DMS 273 (cell line): ENCODE data around the gene MTTP.
A peak's percentile ranks its signal among the peaks of the same experiment; 100 is the strongest.

Experiments used
- DNase-seq: peaks from one replicate; lab custom pipeline; 2025; ENCODE audit not compliant: unreplicated experiment; lab: John Stamatoyannopoulos, UW

The MTTP gene

DNA sequence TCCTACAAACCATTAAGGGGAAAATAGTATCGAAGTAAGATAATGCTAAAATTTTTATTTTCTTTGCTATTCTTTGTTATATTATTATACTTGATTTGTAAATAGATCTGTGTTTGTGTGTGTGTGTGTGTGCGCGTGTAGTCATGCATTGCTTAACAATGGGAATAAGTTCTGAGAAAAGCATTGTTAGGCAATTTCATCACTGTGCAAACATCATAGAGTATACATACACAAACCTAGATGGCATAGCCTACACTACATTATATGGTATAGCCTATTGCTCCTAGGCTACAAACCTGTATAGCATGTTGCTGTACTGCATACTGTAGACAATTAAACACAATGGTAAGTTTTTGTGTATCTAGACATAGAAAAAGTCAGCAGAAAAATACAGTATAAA is 17.1 kb downstream of the MTTP start:
- DNase-seq, result no peak

- no peak for DNase-seq
Observed at GRCh38 chr4:99593781-99594641, 19.4 kb downstream of the MTTP start.

- no peak for DNase-seq
Observed at GRCh38 chr4:99594818-99595217, 20.2 kb downstream of the MTTP start.

DNA sequence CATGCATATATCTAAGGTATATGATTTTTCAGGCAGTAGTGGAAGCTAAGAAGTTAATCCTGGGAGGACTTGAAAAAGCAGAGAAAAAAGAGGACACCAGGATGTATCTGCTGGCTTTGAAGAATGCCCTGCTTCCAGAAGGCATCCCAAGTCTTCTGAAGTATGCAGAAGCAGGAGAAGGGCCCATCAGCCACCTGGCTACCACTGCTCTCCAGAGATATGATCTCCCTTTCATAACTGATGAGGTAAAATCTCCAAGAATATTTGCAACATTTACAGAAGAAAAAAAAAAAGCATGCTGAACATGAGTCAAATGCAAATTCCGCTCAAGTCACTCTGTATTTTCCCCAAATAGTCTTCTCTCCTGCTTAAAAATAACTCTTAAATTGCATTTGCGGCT is 32.1 kb downstream of the MTTP start:
- DNase-seq, result no peak

DNA sequence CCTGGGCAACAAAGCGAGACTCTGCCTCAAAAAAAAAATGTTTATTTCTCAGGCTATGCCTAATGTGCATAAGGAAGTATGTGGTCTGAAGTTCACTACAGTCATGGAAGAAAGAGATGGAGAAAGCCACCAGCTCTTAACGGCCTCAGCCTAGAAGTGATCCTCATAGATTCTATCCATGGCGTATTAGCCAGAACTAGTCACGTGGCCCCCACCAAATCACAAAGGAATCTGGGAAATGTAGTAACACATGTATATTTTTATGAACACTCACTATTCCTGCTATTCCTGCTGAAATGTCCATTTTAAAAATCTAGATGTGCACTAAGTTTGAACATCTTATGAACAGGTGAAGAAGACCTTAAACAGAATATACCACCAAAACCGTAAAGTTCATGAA is 33.8 kb downstream of the MTTP start:
- no peak for DNase-seq

DNA sequence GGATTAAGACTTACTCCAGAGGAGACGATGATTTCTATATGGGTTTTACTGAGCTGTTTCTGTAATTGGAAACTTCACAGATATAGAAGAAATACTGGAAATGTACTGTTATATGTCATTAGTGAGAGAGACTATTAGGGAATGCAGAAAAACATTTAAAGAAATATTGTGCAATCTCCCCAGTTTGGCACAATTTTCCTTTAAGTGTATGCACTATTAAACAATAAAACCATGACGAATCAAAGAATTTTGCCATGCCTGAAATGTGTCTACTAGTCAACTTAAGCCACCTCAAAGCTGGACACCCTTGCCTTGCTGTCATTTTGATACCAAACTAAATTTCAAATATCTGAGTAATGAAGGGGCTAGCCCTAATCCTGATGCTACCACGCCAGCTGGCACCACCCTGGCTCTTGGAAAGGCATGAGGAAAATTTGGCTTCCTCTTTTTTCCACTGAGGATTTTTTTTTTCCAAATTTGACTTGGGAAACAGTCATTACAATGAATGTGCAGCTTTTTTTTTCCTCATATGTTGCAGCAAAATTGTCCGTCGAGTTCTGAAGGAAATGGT is 36.1 kb downstream of the MTTP start:
- DNase-seq, result no peak

DNA sequence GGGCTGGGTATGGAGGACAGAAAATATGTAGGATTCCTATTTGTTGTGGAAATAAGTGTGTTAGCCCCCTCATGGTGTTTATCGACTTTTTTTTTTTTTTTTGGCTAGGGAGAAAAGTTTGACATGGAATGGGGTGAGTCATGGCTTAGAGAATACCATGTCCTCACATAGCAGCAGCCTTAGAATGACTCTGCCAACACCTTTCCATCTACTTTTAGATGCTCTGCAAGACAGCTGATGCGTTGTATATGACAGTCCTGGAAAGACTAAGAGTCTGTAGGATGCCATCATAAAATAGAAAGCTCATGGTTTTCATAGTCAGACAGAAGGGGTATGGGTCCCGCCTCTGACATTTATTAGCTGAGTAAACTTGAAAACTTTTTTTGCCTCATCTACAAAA is 37.7 kb downstream of the MTTP start:
- no peak for DNase-seq

DNA sequence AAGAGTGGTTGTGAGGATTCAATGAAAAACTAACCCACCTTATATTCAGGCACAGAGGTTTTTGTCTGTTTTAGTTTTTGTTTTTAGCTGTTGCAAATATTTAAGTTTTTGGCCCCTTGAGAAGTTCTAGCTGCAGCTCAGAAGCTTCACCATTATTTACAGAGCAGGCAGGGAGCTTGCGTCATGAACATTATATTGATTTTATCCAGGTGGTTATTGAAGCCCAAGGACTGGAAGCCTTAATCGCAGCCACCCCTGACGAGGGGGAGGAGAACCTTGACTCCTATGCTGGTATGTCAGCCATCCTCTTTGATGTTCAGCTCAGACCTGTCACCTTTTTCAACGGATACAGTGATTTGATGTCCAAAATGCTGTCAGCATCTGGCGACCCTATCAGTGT is 38.1 kb downstream of the MTTP start:
- DNase-seq, result no peak

GRCh38 chr4:99614491-99614890 is 39.9 kb downstream of the MTTP start:
- DNase-seq, result no peak

DNA sequence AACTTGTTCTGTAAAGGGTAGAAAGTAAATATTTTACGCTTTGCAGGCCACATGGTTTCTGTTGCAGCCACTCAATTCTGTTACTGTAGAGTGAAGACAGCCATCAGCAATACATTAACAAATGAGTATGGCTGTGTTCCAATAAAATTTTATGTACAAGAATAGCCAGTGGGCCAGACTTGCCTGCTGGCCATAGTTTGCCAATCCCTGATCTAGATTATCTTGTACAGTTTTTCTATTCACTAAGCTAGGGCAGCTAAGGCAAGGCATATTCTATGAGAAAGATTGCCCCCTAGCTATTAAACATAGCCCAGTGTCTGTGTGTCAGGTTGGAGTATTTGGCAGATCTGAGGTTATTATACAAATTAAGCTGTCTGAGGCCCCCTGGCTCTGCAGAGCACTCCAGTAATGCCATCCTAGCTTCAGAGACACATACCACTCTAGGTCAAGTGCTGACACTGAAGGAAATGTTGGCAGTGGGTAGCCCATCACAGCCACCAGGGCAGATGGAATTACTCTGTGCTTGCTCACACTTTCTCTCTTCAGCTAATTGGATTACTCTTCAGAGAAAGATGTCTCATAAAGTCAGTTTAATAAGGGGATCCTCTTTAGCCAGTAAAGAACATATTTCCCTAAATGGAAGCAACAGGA is 40.7 kb downstream of the MTTP start:
- peak; percentile 25 for DNase-seq

DNA sequence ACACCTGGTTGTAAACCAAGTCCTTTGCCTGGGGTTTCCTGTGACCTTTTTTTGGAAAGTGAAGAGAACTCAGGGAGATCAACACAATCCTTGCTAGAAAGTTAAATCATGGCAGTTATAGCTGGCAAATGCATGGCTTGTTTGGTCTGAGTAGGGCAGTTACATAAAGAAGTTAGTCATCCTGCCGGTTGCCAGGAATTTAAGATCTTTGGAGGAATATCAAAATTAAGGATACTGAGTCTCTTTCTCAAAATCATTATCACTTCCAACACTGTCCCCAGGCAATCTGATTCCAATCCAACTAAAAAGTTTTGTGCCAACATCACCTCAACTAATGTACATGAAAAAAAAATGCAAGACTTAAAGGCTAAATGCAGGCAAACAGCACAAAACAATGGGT is 42.8 kb downstream of the MTTP start:
- DNase-seq, result no peak

GRCh38 chr4:99622341-99622740 is 47.7 kb downstream of the MTTP start:
- DNase-seq, result no peak

DNA sequence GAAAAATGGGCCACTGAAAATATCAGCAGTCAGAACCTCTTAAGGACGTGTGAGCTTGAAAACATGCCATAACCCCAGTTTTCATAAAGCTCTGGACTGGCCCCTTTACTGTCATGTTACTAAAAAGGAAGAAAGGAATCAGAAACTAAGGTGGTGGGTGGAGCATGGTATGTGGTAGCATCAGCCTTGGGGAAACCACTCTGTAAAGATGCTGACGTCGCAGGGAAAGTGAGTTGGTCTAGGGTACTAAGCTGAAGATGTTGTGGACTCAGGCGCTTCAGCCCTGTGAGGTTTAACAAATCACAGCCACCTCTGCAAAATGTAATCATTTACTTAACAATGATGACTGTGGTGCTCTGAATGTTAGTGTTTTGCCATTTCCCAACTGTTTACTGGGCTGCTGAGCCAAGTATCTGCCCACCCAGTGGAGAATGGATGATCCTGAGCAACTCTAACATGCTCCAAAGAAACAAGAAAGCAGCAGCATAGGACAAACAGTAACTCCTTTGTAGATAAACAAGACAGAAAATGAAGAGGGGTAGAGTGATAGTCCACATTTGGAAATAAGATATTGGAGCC is 49.6 kb downstream of the MTTP start:
- no peak for DNase-seq

GRCh38 chr4:99625369-99625768 is 50.7 kb downstream of the MTTP start:
- DNase-seq, result no peak

DNA sequence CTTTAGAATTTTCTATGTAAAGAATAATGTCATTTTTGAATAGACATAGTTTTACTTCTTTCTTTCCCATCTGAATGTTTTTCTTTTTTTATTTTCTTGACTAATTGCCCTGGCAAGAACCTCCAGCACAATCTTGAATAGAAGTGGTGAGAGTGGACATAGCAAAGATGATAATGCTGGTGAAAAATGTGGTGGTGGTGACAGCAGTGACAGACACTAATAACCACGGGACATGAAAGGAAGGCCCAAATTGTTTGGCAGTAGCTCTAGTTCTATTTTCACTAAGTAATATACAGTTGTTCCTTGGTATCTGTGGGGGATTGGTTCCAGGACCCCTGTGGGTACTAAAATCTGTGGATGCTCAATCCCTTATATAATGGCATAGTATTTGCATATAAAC is 53.4 kb downstream of the MTTP start:
- no peak for DNase-seq

DNA sequence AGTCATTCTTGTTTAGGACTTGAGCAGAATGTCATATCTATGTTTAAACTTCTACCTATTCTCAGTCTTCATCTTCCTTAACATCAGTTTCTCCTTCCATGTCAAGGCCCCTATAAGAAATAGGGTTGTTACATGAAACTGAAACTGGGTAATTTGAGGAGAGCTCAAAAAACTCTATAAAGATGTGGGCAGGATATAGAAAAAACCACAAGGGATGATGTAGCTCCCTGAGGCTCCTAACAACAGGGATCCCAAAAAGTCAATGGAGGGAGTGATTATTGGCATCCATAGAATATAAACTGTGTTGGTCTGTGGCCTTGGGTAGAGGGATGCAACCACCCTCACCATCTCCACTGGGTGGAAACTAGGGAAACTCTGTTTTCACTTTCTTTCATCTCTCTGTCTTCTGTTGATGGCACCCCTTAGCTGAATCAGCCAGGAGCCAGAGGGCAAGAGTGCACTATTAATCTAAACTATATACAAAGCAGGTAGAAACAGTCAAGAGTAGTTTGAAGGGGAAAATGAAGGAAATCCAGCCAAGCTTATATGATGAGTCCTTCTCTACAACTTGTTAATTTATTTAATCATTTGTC is 55.4 kb downstream of the MTTP start:
- DNase-seq, result no peak

DNA sequence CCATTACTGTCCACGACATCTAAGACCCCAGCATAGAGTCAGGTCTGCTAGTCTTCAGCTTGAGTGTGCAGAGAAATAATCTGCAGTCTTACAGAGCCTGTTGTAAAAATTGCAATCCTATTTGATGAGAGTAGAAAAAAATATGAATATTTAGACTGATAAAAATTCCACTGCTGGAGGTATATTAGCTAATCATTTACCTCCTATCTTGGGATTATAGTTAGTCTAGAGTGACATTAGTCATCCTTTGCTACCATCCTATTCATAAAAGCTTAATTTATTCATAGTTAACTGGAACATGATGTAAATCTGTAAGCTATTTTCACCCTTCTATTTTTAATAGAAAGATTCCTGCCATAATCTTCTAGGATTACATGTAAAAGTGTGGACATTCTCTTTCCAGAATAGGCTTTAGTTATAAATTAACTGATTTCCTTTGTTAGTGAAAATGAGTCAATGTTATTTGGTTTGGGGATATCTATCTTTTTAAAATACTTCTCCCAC is 56.3 kb downstream of the MTTP start:
- no peak for DNase-seq

- DNase-seq, result no peak
Observed at GRCh38 chr4:99633772-99634171, 59.1 kb downstream of the MTTP start.

- no peak for DNase-seq
Observed at GRCh38 chr4:99634742-99635360, 60.2 kb downstream of the MTTP start.

DNA sequence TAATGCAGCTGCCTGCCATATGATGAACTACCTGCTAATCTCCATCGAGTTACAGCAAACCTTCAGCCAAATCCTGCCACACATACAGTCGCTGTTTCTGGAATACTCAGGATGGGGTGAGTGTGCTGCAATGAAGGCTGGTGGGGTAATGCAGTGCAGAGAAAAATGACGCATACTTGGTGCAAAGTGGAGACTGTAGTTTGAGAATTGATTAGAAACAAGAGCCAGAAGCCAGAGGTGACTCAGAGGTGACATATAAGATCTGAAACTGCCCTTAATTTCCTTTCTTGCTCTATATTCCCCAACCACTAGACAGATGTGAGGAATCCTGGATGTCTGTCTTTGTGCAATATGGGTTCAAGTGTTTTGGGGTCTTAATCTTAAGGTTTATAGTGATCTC is 61.0 kb downstream of the MTTP start:
- DNase-seq, result no peak

DNA sequence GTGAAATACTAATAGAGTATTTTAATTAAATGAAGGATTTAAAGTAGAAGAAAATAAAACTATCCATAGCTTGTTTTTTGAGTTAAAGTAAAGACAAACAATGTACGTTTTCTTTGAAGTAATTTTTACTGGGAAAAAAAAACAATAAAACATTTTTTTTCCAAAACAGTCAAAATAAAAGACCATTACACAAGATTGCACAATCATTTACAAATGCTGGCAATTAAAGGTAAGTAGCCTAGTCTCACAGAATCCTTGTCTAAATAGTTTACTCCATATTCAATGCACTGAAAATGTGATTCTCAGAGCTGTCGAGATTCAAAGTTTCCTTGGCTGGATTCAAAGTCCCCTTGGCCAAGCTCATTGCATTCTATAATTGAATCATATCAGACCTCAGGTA is 61.8 kb downstream of the MTTP start:
- DNase-seq, result no peak
